ENCODE data around the gene TNS4. TPM values are rescaled to one million over a fixed set of nuclear protein-coding genes. Genes with fewer than 3 reads are reported as not detected.
A peak's percentile ranks its signal among the peaks of the same experiment; 100 is the strongest.
"Not testable (repeated sequence)": the region's sequence is repeated elsewhere in the genome, so short reads cannot be mapped to it uniquely, and the experiment has no call there.

The TNS4 gene
- total RNA-seq, 2 experiments from 2014 or later: 0.22 to 0.97 TPM

- TF ChIP-seq EZH2phosphoT487 (IDR thresholded peaks at IDR 0.05; ENCODE audit: borderline replicate concordance, low read depth, low read length) (no peak), CTCF (conservative IDR thresholded peaks at IDR 0.05; ENCODE audit: low read length) (no peak)
- Histone ChIP-seq H3K36me3 (ENCODE audit: insufficient read depth, low read length) (no peaks in the 10 kb centered on the region), H3K4me2 (ENCODE audit: low read length) (peak overlapping the region; percentile 60), H3K4me3 (ENCODE audit: low read depth, low read length, poor library complexity, severe bottlenecking) (peak overlapping the region; percentile 8), H3K79me2 (ENCODE audit: insufficient read depth, low read depth, low read length) (no peaks in the 10 kb centered on the region), H3K9me3 (ENCODE audit: low read length) (no peaks in the 10 kb centered on the region), H3K27ac (ENCODE audit: low read depth, low read length, poor library complexity, severe bottlenecking) (peak overlapping the region; percentile 62), H3K9me2 (ENCODE audit: insufficient read depth, low read length) (no peaks in the 10 kb centered on the region), H4K20me1 (ENCODE audit: insufficient read depth, low read length) (no peaks in the 10 kb centered on the region), H3K4me1 (ENCODE audit: insufficient read depth, low read length, poor library complexity, severe bottlenecking) (peaks cover 32% of the 10 kb centered on the region), H2AFZ (ENCODE audit: low read length) (peak overlapping the region; percentile 86)
- ChIA-PET POLR2A (interaction anchor here (0.8 to 1.5 kb wide), 6 partner anchors 11 to 130 kb away, joined by 3 to 4 read pairs (median 3); partner anchors contain the start of gene TOP2A), CTCF (ENCODE audit: unreplicated experiment) (interaction anchor here (1.0 to 1.5 kb wide), 3 partner anchors 12 to 131 kb away, joined by 3 to 10 read pairs (median 4); no protein-coding TSS in a partner anchor)
- BruUV-seq (replicated peaks): no TSS peak
- no peak for DNase-seq (ENCODE audit: low spot score)
- intact Hi-C loops (cut with micrococcal nuclease; ENCODE audit: unreplicated experiment): no loop called here
Observed at GRCh38 chr17:40547785-40548478, 46.5 kb upstream of the TNS4 start.

- Histone ChIP-seq H3K36me3 (ENCODE audit: insufficient read depth, low read length) (no peaks in the 10 kb centered on the region), H3K9me2 (ENCODE audit: insufficient read depth, low read length) (no peaks in the 10 kb centered on the region), H3K4me1 (ENCODE audit: insufficient read depth, low read length, poor library complexity, severe bottlenecking) (peaks cover 39% of the 10 kb centered on the region), H3K27ac (ENCODE audit: low read depth, low read length, poor library complexity, severe bottlenecking) (peak overlapping the region; percentile 62), H3K79me2 (ENCODE audit: insufficient read depth, low read depth, low read length) (no peaks in the 10 kb centered on the region), H2AFZ (ENCODE audit: low read length) (peak overlapping the region; percentile 86), H4K20me1 (ENCODE audit: insufficient read depth, low read length) (no peaks in the 10 kb centered on the region), H3K4me2 (ENCODE audit: low read length) (peak overlapping the region; percentile 60), H3K9me3 (ENCODE audit: low read length) (no peaks in the 10 kb centered on the region), H3K4me3 (ENCODE audit: low read depth, low read length, poor library complexity, severe bottlenecking) (peak overlapping the region; percentile 8)
- POLR2A ChIA-PET: interaction anchor here (0.8 to 1.3 kb wide), 5 partner anchors 12 to 129 kb away, joined by 3 to 4 read pairs (median 3); partner anchors contain the start of gene TOP2A
- peak; percentile 88 for DNase-seq (ENCODE audit: low spot score)
- no TSS peak for BruUV-seq (replicated peaks)
- CTCF ChIA-PET (ENCODE audit: unreplicated experiment): interaction anchor here (1.0 to 1.4 kb wide), 2 partner anchors 13 to 131 kb away, joined by 3 to 10 read pairs; no protein-coding TSS in a partner anchor
- intact Hi-C loops (cut with micrococcal nuclease; ENCODE audit: unreplicated experiment): no loop called here
- TF ChIP-seq CTCF (conservative IDR thresholded peaks at IDR 0.05; ENCODE audit: low read length) (no peak), EZH2phosphoT487 (IDR thresholded peaks at IDR 0.05; ENCODE audit: borderline replicate concordance, low read depth, low read length) (no peak)
Observed at GRCh38 chr17:40547079-40547784, 45.8 kb upstream of the TNS4 start.

GRCh38 chr17:40546497-40546896 lies 45.1 kb upstream of the TNS4 start:
- H2AFZ ChIP-seq (ENCODE audit: low read length); H3K4me3 ChIP-seq (ENCODE audit: low read depth, low read length, poor library complexity, severe bottlenecking); H3K9me3 ChIP-seq (ENCODE audit: low read length); H3K9me2 ChIP-seq (ENCODE audit: insufficient read depth, low read length); H3K4me2 ChIP-seq (ENCODE audit: low read length); H3K27ac ChIP-seq (ENCODE audit: low read depth, low read length, poor library complexity, severe bottlenecking); H3K79me2 ChIP-seq (ENCODE audit: insufficient read depth, low read depth, low read length); POLR2A ChIA-PET; CTCF ChIA-PET (ENCODE audit: unreplicated experiment); DNase-seq (ENCODE audit: low spot score); intact Hi-C loops (cut with micrococcal nuclease; ENCODE audit: unreplicated experiment); BruUV-seq (replicated peaks); H4K20me1 ChIP-seq (ENCODE audit: insufficient read depth, low read length); H3K36me3 ChIP-seq (ENCODE audit: insufficient read depth, low read length): not testable (repeated sequence)
- peaks cover 43% of the 10 kb centered on the region for H3K4me1 ChIP-seq (ENCODE audit: insufficient read depth, low read length, poor library complexity, severe bottlenecking)
